Stimulated activated CD4-positive, alpha-beta T cell treated with anti-CD3 and anti-CD28 coated beads, Interleukin-2, amount 100 ng/mL, for 4 hours (primary cell): ENCODE measurements around the gene TRIP6.
"Not testable (repeated sequence)": the region's sequence is repeated elsewhere in the genome, so short reads cannot be mapped to it uniquely, and the experiment has no call there.

Experiments used
- DNase-seq: peaks from one replicate; pipeline ENCODE4 v3.0.0-alpha.2; 2020; ENCODE audit warnings: low read depth

TRIP6 gene

DNA sequence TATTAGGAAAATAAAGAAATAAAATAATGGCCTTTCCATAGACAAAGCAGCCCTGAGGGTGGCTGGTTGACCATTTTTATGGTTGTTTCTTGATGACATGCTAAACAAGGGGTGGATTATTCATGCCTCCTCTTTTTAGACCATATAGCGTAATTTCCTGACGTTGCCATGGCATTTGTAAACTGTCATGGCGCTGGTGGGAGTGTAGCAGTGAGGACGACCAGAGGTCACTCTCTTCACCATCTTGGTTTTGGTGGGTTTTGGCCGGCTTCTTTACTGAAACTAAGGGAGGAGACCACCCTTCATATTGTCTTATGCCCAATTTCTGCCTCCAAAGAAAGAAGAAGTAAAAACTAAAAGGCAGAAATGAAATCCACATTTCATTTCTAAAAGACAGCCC, 52.1 kb downstream of the TRIP6 start:
- not testable (repeated sequence) for DNase-seq

DNA sequence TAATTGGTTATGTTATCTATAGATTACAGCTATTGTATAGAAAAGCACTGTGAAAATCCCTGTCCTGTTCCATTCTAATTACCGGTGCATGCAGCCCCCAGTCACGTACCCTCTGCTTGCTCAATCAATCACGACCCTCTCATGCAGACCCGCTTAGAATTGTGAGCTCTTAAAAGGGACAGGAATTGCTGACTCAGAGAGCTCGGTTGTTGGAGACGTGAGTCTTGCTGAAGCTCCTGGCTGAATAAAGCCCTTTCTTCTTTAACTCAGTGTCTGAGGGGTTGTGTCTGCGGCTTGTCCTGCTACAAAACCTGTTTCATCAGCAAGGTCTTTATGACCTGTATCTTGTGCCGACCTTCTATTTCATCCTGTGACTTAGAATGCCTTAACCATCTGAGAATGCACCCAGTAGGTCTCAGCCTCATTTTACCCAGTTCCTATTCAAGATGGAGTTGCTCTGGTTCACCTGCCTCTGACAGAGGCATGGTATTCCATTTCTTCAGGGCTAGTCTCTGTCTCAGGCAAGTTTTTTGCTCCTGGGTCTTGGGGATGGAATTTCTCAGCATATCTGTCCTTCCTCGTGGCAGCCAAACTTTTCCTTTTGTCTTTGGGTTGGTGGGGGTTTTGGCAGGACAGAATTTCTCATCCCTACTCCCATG, 52.7 kb downstream of the TRIP6 start:
- DNase-seq, result not testable (repeated sequence)

GRCh38 chr7:100921039-100921438, 53.9 kb downstream of the TRIP6 start:
- DNase-seq, result no peak
